Activated naive CD4-positive, alpha-beta T cell treated with anti-CD3 and anti-CD28 coated beads, Interleukin-2, amount 50 U/mL, for 24 hours (primary cell): ENCODE measurements around the gene ETNPPL.

Source experiments
- H3K27ac Mint-ChIP-seq: one replicate; pipeline ENCODE4 v1.8.0; 2021; ENCODE audit warnings: mild to moderate bottlenecking, mixed read lengths
- H3K27me3 Mint-ChIP-seq: one replicate; pipeline ENCODE4 v1.8.0; 2021; ENCODE audit warnings: mixed read lengths
- H3K36me3 Mint-ChIP-seq: one replicate; pipeline ENCODE4 v1.8.0; 2021; ENCODE audit warnings: mixed read lengths
- H3K4me1 Mint-ChIP-seq: one replicate; pipeline ENCODE4 v1.8.0; 2021; ENCODE audit warnings: mixed read lengths
- H3K4me3 Mint-ChIP-seq: one replicate; pipeline ENCODE4 v1.8.0; 2021; ENCODE audit warnings: mild to moderate bottlenecking, mixed read lengths
- H3K9me3 Mint-ChIP-seq: one replicate; pipeline ENCODE4 v1.8.0; 2021; ENCODE audit warnings: mixed read lengths

ETNPPL gene

DNA sequence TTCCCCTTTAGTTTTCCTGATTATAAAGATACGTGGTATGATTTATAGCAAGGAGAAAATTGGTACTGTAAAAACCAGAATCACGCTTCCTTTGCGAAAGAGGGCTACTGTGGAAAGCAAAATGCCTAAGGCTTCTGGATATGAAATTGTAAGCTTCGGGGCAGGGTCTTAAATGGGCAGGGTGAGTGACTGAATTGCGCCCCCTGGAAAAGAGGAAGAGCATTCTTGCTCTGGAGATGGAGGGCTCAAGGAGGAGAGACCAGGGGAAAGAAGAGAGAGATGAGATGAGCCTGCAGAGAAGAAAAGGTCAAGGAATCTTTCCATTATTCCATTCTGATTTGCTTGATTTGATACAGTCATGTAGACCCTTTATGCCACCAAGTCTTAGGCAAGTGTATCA lies 13.1 kb upstream of the ETNPPL start:
- Mint-ChIP-seq H3K36me3 (no peaks in the 10 kb centered on the region), H3K4me3 (no peak overlapping the region), H3K4me1 (no peaks in the 10 kb centered on the region), H3K27me3 (peaks cover 7% of the 10 kb centered on the region), H3K27ac (no peak overlapping the region), H3K9me3 (no peaks in the 10 kb centered on the region)

- no peaks in the 10 kb centered on the region for H3K4me1 Mint-ChIP-seq
- no peak overlapping the region for H3K4me3 Mint-ChIP-seq
- H3K27me3 Mint-ChIP-seq = peaks cover 5% of the 10 kb centered on the region
- no peaks in the 10 kb centered on the region for H3K9me3 Mint-ChIP-seq
- no peak overlapping the region for H3K27ac Mint-ChIP-seq
- H3K36me3 Mint-ChIP-seq = no peaks in the 10 kb centered on the region
Observed at GRCh38 chr4:108774809-108775530, 12.1 kb upstream of the ETNPPL start.

DNA sequence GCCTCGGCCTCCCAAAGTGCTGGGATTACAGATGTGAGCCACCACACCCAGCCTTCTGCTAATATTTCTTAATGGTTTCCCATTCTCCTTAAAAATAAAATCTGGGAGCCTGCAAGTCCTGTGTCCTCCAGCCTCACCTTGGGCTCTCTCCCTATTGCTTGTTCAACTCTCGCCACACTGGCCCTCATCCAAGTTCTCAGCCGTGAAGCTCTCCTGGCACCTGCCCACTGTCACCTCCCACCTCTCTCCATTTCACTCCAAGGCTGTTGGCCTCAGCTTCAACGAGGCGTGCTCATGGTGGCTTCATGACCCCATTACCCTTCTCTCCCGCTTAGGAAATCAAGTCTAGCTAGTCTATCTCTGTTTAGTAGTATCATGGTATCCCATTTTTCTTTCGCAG lies 9.5 kb upstream of the ETNPPL start:
- Mint-ChIP-seq H3K9me3 (no peaks in the 10 kb centered on the region), H3K36me3 (no peaks in the 10 kb centered on the region), H3K4me1 (no peaks in the 10 kb centered on the region), H3K4me3 (no peak overlapping the region), H3K27me3 (peaks cover 6% of the 10 kb centered on the region), H3K27ac (no peak overlapping the region)

DNA sequence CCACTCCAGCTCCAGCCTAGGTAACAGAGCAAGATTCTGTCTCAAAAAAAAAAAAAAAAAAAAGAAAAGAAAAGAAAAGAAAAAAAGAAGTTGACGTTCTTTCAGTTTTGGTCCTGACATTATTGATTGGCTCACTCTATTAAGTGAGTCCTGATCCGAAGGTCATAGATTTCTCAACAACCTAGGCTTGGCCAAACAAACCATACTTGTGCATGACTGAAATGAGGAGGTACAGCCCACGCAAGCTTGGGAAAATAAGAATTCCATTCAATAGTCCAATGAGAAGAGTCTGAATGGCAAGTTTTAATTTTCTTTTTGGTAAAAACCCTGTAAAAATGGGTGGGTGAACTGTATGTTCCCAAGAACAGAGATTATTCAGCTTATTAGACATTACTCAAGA lies 3.2 kb upstream of the ETNPPL start:
- H3K4me3 Mint-ChIP-seq = no peak overlapping the region
- peaks cover 26% of the 10 kb centered on the region for H3K27me3 Mint-ChIP-seq
- H3K9me3 Mint-ChIP-seq = no peaks in the 10 kb centered on the region
- no peak overlapping the region for H3K27ac Mint-ChIP-seq
- H3K4me1 Mint-ChIP-seq = peaks cover 15% of the 10 kb centered on the region
- peaks cover 2% of the 10 kb centered on the region for H3K36me3 Mint-ChIP-seq

DNA sequence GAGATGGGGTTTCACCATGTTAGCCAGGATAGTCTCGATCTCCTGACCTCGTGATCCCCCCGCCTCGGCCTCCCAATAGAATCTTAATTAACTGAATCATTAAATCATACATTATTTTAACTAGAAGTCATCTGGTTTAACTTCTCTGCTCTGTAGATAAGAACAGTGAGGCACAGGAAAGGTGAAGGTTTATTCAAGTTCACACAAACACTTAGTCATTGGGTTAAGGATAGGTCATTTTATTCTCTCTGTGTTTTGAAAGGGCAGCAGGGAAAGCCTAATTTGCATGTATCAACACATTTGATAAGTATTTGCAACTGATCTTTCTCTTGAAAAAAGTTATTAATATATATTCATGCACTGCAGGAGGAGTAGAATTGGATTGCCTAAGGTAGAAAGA lies 1.1 kb upstream of the ETNPPL start:
- H3K4me1 Mint-ChIP-seq = peaks cover 15% of the 10 kb centered on the region
- H3K4me3 Mint-ChIP-seq = no peak overlapping the region
- H3K36me3 Mint-ChIP-seq = peaks cover 2% of the 10 kb centered on the region
- peaks cover 36% of the 10 kb centered on the region for H3K27me3 Mint-ChIP-seq
- no peaks in the 10 kb centered on the region for H3K9me3 Mint-ChIP-seq
- no peak overlapping the region for H3K27ac Mint-ChIP-seq

GRCh38 chr4:108763226-108763593 lies 357 bp upstream of the ETNPPL start:
- Mint-ChIP-seq H3K36me3 (peaks cover 2% of the 10 kb centered on the region), H3K27me3 (peaks cover 35% of the 10 kb centered on the region), H3K27ac (no peak overlapping the region), H3K9me3 (no peaks in the 10 kb centered on the region), H3K4me3 (peak overlapping the region; percentile 90), H3K4me1 (peaks cover 15% of the 10 kb centered on the region)

DNA sequence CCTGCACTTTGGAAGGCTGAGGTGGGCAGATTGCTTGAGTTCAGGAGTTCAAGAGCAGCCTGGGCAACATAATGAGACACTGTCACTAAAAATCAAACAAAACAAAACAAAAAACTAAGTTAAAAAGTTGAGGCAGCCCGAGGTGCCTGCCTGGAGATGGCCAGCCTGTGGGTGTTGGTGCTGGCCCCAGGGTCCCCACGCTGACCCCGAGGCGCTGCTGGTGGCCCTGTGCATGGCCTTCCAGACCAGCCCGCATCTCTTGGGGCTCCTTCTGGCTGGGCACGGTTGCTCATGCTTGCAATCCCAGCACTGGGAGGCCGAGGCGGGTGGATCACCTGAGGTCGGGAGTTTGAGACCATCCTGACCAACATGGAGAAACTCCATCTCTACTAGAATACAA lies 4.4 kb downstream of the ETNPPL start:
- no peak overlapping the region for H3K4me3 Mint-ChIP-seq
- H3K4me1 Mint-ChIP-seq = peaks cover 14% of the 10 kb centered on the region
- H3K27me3 Mint-ChIP-seq = peaks cover 25% of the 10 kb centered on the region
- peaks cover 2% of the 10 kb centered on the region for H3K36me3 Mint-ChIP-seq
- no peaks in the 10 kb centered on the region for H3K9me3 Mint-ChIP-seq
- no peak overlapping the region for H3K27ac Mint-ChIP-seq

DNA sequence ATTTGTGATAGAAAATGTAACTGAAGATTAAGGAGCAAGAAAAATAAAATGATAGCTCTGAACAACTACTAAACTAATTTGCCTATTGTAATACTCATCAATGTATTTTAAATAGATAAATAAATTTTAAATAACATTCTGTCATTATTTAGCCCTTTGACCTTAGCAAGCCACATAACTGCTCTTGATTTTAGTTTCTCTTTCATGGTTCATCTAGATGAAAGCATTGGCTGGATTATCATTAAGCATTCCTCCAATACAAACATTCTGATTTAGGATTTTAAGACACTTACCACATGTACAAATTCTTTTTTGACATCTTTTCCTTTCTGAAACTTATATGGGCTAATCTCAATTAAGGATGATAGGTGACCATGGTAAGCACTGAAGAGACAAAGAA lies 8.5 kb downstream of the ETNPPL start:
- Mint-ChIP-seq H3K4me3 (no peak overlapping the region), H3K4me1 (no peaks in the 10 kb centered on the region), H3K9me3 (no peaks in the 10 kb centered on the region), H3K27me3 (peaks cover 3% of the 10 kb centered on the region), H3K27ac (no peak overlapping the region), H3K36me3 (no peaks in the 10 kb centered on the region)

DNA sequence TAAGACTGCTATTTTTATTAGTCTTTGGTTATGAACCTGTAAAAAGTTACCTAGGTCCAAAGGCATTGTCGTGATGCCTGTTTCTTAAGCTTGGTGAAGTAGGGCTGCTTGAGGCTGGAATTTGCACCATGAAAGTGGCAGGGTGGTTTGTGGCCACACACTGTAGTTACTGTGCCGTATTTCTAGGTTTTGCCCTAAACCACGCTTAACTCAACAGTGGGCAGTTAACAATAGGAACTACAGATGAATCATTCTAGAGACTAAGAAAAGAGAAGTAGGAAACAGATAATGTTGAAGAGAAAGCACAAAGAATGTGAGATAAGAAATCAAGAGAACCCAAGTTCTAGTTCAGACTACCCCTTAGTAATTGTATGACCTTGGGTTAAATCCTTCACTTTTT lies 11.5 kb downstream of the ETNPPL start:
- H3K4me3 Mint-ChIP-seq = no peak overlapping the region
- H3K9me3 Mint-ChIP-seq = no peaks in the 10 kb centered on the region
- H3K36me3 Mint-ChIP-seq = no peaks in the 10 kb centered on the region
- H3K27me3 Mint-ChIP-seq = no peaks in the 10 kb centered on the region
- H3K4me1 Mint-ChIP-seq = peaks cover 2% of the 10 kb centered on the region
- H3K27ac Mint-ChIP-seq = no peak overlapping the region

GRCh38 chr4:108749119-108749518 lies 13.7 kb downstream of the ETNPPL start:
- H3K27ac Mint-ChIP-seq = no peak overlapping the region
- H3K9me3 Mint-ChIP-seq = no peaks in the 10 kb centered on the region
- no peaks in the 10 kb centered on the region for H3K36me3 Mint-ChIP-seq
- peaks cover 6% of the 10 kb centered on the region for H3K4me1 Mint-ChIP-seq
- H3K4me3 Mint-ChIP-seq = no peak overlapping the region
- no peaks in the 10 kb centered on the region for H3K27me3 Mint-ChIP-seq

GRCh38 chr4:108746511-108746910 lies 16.3 kb downstream of the ETNPPL start:
- H3K4me1 Mint-ChIP-seq = peaks cover 6% of the 10 kb centered on the region
- H3K36me3 Mint-ChIP-seq = no peaks in the 10 kb centered on the region
- H3K27ac Mint-ChIP-seq = no peak overlapping the region
- no peak overlapping the region for H3K4me3 Mint-ChIP-seq
- no peaks in the 10 kb centered on the region for H3K27me3 Mint-ChIP-seq
- H3K9me3 Mint-ChIP-seq = no peaks in the 10 kb centered on the region

DNA sequence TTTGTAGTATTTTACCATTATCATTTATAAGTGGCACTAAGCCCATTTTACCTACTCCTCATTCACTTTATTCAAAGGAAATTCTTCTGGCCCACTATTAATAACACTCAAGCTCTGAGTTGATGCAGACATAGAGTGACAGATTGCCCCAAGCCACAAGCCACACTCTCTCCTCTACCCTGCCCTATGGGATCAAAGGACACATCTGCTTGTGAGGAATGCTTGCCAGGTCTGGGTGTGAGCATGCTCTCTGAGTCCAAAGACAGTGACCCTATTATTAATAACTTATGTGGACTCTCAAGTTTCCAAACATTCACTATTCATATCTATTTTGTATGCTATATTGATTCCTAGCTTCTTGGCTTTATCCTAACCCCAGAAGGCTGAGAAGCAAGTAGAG lies 18.5 kb downstream of the ETNPPL start:
- H3K4me1 Mint-ChIP-seq = peaks cover 6% of the 10 kb centered on the region
- H3K4me3 Mint-ChIP-seq = no peak overlapping the region
- H3K9me3 Mint-ChIP-seq = no peaks in the 10 kb centered on the region
- no peak overlapping the region for H3K27ac Mint-ChIP-seq
- H3K27me3 Mint-ChIP-seq = no peaks in the 10 kb centered on the region
- no peaks in the 10 kb centered on the region for H3K36me3 Mint-ChIP-seq

GRCh38 chr4:108742451-108743420 lies 20.1 kb downstream of the ETNPPL start:
- Mint-ChIP-seq H3K27ac (no peak overlapping the region), H3K27me3 (no peaks in the 10 kb centered on the region), H3K4me3 (no peak overlapping the region), H3K4me1 (peaks cover 6% of the 10 kb centered on the region), H3K9me3 (no peaks in the 10 kb centered on the region), H3K36me3 (no peaks in the 10 kb centered on the region)

DNA sequence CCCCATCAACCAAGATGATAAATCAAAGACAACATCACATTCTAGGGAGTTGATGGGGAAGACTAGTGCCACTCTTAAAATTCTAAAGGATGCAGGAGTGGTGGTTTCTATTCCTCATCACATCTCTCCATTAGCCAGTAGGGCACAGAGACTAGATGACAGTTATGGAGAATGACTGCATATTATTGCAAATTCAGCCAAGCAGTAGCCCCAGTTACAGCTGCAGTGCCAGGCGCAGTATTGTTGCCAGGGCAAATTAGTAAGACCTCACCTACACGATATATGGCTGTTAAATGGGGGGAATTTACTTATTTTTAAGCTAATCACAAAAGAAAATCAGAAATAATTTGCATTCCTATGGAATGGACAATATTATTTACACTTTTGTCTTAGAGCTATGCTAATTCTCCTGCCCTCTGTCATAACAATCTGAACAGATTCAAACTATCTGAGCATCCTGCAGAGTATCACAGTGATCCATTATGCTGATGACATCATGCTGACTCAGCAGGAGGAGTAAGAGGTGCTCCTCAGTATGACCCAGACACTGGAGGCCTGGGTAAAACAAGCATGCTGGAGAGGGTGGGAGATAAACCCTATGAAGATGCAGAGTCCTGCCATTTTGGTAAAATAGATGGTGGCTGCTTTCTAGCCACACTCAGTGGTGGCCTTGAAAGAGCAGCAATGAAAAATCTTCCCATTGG lies 24.7 kb downstream of the ETNPPL start:
- Mint-ChIP-seq H3K4me3 (no peak overlapping the region), H3K9me3 (no peaks in the 10 kb centered on the region), H3K4me1 (no peaks in the 10 kb centered on the region), H3K27me3 (peaks cover 3% of the 10 kb centered on the region), H3K36me3 (no peaks in the 10 kb centered on the region), H3K27ac (no peak overlapping the region)

DNA sequence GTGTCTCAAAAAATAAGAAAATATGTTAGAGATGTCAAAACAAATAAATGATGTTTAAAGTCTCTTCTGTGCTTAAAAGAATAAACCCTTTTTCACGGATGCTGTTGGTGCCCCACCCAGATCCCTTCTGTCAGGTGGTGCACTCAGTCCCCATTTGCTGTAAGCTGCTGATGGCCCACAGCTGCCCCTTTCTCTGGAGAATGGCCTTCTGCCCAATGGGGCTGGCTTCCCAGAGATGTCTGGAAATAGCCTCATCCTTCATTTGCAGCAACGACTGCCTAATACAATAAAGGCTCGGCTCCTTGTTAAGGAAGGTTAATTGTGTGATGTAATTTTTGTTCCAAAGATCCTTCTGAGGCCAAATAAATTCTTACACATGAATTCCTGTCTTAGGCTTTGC lies 31.8 kb downstream of the ETNPPL start:
- H3K27ac Mint-ChIP-seq = no peak overlapping the region
- H3K27me3 Mint-ChIP-seq = peaks cover 2% of the 10 kb centered on the region
- H3K4me1 Mint-ChIP-seq = no peaks in the 10 kb centered on the region
- no peak overlapping the region for H3K4me3 Mint-ChIP-seq
- H3K9me3 Mint-ChIP-seq = no peaks in the 10 kb centered on the region
- H3K36me3 Mint-ChIP-seq = no peaks in the 10 kb centered on the region

GRCh38 chr4:108730579-108730978 lies 32.3 kb downstream of the ETNPPL start:
- Mint-ChIP-seq H3K27ac (no peak overlapping the region), H3K27me3 (peaks cover 2% of the 10 kb centered on the region), H3K4me1 (no peaks in the 10 kb centered on the region), H3K36me3 (no peaks in the 10 kb centered on the region), H3K4me3 (no peak overlapping the region), H3K9me3 (no peaks in the 10 kb centered on the region)
